Measurements from ENCODE around the gene CHI3L1.
A peak's percentile ranks its signal among the peaks of the same experiment; 100 is the strongest.

Gene CHI3L1

DNA sequence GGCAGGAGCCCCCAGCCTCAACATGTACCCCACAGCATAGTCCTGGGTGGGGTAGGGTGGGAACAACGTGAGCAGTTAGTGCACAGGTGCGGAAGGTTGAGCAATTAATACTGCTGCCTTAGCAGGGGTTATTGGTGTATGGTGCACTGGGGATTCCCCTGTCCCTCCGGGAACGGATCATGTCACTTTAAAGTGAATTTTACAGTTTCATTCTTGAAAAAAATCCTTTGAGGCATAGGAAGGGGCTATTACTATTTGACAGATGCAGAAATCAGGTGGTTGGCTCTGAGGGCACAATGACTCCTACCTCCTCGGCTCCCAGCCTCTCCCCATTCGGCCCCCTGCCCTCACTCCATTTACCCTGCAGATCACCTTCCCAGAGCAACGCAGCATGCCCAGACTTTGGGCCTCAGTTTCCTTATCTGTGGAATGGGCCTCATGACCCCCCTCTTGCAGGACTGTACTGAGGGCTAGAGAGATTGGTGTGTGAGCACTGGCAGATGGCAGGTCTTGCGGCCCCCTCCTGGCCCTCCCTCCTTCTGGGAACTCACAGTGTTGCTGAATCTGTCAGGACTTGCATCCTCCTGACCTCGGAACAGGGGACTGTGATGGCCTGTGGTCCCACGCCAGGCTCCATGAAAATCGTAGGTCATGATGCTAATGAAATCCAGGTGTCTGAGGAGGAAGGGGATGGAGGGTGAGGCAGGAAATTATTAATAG lies 5.7 kb downstream of the CHI3L1 start:
- peak in 1 of 2 experiments; percentile 20 for DNase-seq

DNA sequence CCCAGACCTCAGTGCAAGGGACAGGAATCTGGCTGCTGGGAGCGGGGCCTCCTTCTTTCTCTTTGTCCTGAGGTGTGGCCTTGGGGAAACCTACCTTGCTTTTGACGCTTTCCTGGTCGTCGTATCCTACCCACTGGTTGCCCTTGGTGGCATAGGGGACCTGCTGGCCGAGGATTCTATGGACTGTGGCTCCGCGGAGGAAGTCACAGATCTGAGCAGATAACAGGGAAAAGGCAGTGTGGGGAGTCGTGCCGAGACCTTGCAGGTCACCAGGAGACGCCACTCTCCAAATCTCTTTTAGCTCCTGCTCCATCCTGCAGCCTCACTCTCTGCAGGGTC lies 6.9 kb downstream of the CHI3L1 start:
- no peak for DNase-seq

DNA sequence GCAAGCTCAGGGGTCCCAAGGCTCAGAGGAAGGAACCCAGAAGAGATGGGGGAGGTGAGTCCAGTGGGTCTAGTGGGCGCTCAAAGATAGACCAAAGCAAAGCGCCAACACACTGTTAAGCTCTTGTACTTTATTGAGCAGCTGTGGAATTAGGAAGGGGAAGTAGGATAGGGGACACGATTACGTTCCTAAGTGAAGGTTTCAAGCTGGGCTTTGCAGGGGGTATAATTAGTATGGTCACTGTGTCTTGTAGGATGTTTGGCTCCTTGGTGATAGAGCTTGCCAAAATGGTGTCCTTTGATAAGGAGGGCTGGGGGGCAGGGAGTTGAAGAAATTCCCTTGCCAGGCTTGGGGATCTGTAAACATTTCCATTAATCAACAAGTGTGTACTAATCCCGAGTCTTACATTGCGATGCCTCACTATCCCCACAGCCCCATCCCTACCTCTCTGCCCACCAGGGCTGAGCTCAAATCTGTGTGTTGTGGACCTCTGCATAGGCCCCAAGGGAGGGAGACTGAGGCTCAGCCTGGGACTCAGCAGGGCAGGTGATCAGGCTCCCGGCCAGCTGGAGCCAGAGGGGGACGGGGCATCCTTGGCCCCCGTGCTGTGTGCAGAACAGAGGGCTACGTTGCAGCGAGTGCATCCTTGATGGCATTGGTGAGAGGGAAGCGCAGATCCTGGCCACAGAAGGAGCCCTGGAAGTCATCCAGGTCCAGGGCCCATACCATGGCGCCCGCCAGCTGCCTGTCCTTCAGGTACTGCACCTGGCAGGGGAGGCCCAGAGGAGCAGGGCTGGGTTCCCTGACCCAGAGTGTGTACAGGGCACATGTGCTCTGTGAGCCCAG lies 7.5 kb downstream of the CHI3L1 start:
- DNase-seq = no peak

DNA sequence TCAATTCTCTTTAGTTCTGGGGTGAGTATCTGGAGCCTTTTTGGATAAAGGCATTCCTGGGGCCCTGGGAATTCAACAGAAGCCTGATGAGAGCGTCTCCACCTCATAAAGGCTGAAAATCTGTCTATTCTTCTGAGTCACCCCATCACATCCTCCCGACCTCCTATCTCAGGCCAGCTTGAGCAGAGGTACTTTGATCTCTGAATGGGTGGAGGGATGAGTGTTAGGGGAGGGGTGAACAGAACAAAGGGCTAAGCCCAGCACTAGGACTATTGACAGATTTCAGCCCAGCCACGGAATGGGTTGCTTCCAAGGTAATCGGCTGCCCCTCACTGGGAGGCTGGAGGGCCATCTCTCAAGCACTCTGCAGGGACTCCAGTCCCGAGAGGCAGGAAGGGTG lies 8.4 kb downstream of the CHI3L1 start:
- peak in 1 of 2 experiments; percentile 45 for DNase-seq

DNA sequence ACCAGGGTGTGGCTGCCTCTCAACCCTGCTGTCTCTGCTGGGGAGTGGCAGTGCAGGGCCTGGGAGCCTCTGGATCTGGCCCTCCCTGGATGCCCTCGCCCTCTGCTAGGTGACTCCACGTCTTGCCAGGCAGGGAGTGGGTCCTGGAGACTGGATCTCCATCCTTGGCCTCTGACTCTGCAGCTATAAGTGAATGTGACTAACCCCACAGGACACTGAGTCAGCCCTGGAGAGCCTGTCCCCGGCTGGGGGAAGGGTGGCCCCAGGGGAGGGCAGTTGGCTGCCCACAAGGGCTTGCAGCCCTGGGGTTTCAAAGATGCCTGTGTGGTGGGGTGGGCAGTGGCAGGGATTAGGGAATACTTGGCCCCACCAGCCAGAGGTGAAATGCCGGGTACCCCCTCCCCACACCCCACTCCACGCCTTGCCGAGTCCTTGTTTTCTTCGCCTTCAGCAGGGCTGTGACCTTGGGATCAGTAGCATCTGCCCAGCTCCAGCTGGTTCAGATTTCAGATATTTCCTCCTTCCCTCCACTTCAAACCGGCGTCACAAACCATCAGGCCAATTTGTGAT lies 8.9 kb downstream of the CHI3L1 start:
- peak; percentile 2 to 45 for DNase-seq

DNA sequence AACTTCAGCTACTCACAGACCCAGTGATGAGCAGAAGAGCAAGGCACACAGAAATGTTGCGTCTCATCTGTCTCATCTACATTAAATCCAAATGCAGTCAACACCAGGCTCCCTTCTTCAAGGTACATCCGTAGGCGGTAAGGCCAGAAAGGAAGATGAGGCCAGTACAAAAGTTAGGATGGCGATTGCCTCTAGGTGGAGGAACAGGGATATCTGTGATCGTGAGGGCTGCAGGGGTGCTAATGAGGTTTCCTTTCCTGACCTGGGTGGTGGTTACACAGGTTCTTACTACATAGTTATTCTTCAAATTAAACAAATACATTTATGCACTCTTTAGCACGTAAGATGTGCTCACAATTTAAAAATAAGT lies 9.5 kb downstream of the CHI3L1 start:
- no peak for DNase-seq

DNA sequence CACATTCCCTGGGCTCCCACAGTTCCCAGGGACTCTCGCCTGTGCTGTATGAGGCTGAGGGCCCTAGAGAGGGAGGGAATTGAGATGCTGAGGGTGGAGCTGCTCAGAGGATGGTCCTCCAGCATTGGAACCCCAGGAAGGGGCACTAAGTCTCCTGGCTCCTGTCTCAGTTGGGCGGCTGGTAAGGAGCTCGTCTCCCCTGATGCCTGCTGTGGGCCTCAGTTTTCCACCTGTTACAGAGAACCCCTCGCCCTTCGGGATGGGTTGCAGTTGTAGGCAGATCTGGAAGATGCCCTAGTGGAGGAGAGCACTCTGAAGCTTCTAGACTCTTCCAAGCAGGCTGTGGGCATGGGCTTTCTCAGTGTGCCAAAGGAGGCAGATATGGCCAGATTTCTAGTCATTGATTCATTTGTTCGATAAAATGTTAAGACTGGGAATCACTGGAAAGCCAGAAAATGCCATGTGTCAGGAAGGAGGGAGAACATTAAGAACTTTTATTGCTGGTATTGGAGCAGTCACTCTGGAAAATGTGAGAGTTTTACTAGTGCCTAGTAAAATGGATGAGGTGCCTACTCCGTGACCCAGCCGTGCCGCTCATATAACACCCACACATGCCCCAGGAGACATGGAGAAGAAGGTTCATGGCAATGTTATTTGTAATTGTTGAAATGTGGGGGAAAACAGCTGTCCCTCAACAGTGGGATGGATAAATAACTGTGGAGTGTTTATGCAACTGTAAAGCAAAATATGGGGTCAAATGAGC lies 10.1 kb downstream of the CHI3L1 start:
- DNase-seq = no peak

DNA sequence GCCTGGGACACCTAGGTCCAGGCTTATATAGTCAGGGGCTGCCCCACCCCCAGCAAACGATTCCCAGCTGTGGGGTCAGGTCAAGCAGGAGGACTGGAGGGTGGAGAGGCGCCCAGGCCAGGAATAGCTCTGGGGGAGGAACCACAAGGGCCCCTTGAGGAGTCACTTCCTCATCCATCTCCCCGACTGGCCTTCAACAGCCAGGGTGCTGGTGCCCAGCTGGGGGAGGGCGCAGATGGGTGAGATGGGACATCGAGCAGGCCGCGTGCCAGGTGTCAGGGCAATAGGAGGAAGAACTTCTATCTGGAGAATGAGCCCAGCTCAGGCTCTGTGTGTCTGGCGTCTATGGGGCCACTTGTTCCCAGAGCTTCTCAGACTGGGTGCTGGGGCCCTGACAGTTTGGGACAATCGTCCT lies 10.7 kb downstream of the CHI3L1 start:
- DNase-seq = no peak

DNA sequence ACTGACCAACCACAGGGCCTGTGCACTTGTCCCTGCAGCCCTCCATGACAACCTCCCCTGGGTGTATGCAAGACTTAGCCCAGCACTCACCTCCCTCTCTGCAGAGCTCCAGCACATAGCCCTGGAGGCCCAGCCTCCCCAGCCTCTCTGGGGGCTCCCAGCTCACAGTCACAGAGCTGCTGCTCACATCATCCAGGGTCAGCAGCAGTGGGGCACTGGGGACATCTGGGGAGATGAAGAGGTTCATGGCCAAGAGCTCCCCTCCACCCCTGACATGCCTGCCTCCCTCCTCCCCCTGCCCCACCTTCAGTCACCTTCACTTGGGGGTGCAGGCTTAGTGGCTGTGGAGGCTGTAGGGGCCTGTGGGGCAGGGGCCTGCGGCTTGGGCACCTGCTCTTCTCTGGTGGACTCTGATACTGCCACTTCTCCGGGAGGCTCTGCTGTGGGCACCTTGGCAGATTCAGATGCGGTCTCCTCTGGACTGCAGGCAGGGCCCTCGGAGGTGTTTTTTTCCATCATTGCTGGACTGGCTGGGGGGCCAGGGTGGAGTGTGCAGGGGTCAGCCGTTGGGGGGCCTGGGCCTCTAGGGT lies 11.2 kb downstream of the CHI3L1 start, which contains the start of gene MYBPH:
Gene MYBPH (minus strand): TSS at position 590 of the 590 bp plus-strand sequence. CDS start 71 bp downstream, at position 519.
- DNase-seq = no peak

DNA sequence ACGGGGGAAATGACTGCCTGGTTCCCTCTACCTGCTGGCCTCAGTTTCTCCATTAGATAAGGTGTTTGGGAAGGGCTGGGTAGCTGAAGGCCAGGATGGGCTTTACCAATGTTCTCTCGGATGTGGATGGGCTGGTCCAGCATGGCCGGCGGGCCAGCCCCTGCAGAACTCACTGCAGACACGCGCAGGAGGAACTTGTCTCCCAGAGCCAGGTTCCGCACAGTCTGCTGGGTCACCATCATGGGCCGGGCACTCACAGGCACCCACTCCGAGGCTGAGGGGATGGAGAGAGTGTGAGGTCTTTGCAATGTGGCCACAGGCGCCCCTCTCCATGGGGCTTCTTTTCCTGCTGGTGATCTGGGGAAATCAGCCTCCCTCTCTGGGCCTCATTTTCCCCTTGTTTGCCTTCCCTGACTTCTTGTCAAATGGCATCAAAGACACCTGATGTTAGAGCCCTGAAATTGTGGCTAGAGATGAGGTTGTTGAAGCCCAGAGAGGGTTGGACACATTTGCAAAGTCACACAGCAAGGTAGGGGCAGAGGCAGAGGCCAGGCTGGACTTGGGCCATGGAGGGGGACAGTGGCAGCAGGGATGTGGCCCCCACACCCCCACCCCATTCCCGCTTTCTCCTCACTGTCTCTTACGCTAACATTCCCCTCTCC lies 12.0 kb downstream of the CHI3L1 start:
- no peak for DNase-seq

DNA sequence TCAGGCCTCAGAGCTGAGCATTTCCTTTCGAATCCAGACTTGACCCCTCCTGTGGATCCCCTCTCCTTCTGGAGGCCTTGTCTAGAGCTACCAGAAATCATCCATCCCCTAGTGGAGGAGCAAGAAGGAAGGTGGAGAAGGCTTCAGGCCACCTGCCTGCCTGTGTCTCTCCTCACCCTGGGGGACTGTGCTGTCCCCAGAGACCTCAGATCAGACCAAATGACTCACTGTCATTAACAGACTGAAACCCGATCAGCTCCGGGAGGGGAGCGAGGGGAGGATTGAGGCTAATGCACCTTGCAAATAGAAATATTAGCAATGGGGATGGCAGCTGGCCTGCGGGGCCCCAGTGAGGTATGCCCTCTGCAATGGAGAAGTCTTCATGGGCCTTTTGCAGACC lies 12.9 kb downstream of the CHI3L1 start:
- peak; percentile 86 to 97 for DNase-seq

DNA sequence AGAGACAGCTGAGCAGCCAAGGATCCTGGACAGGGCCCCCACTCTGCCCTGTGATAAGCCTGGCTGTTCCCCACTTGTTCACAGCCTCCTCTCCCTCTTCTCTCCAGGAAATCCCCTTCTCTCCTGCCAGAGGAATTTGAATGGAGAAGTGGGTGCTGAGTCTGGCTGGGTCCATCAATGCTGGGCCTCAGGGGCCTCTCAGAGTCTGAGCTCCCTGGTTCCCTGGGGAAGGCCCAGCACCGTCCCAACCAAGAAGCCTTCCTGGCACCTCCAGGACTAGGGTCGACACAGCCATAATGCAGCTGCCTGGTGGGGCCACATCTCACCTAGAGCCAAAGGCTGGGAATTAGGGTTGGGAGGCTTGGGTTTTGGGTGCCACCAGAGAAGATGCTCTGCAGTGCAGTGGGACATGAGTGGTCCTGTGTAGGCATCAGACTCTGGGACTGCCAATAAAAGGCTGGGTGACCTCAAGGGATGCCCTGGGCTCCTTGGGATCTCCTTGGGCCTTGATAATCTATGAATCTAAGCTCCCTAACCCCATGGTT lies 13.4 kb downstream of the CHI3L1 start:
- no peak for DNase-seq

DNA sequence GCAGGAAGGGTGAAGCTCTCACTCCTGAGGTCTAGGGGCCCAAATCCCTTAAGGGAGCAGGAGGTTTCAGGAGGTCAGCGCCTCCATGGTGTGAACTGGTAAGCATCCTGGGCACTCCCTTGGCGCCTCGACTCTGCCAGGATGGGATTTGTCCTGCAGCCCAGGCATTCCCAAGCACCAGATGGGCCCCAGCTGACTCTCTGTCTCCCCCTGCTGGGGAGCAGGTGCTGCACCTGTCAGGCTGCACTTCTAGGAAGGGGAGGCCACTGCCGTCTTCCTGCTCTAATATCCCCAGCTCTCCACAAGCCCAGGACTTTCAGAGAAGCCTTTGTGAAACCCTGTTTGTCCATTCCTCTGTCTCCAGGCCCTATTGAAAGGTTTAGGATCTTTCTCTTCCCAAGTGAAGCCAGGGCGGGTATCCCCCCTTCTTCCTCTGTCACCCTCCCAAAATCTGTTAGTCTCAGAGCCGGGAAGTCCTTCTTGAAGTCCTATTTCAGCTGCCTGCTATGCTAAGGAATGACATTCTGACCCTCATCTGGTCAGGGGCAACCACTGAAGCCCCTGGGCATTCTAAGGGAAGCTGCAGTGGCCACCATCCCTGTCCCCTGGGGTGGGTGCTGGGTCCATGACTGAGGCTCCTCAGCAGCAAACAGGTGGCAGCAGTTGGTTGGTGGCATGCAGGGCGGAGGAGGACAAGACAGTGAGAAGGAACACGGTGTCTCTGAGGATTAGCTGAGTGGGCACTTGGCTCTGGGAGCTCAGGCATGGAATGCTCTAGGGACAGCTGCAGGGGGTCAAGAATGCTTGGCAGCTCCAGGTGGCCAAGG lies 14.1 kb downstream of the CHI3L1 start:
- peak; percentile 51 to 74 for DNase-seq

DNA sequence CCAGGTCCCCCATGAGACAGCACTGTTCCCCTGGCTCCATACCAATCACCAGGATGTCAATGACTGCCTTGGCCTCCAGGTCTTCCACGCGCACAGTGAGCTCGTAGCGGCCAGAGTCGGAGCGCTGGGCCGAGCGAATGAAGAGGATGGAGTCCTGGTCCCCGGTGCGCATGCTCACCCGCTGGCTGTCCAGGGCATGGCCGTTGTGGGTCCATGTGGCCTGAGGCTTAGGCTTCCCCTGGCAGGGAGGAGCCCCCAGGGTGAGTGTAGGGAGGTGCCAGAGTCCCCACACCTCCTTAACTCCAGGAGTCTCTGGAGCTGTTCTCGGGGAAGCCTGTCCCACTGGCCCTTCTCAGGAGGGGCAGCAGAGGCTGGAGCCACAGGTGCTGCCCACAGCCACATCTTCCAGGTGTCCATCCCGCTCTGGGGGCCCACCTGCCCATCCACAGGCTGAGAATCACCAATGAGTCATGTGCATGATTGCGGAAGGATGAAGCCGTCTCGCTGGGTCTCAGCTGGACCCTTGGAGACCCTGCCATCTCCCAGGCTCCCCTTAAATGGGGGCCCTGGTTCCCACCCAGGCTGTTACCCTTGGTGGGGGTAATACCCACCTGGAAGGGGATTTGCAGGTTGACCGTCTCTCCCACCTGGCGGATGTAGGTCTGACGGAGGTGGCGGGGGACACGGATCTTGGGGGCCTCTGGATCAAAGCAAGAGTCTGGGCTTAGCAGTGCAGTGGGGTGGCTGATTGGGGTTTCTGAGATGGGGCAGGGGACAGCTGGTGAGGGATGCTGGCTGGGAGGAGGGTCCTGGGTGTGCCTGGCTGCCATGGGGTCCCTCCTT lies 14.9 kb downstream of the CHI3L1 start:
- no peak for DNase-seq

DNA sequence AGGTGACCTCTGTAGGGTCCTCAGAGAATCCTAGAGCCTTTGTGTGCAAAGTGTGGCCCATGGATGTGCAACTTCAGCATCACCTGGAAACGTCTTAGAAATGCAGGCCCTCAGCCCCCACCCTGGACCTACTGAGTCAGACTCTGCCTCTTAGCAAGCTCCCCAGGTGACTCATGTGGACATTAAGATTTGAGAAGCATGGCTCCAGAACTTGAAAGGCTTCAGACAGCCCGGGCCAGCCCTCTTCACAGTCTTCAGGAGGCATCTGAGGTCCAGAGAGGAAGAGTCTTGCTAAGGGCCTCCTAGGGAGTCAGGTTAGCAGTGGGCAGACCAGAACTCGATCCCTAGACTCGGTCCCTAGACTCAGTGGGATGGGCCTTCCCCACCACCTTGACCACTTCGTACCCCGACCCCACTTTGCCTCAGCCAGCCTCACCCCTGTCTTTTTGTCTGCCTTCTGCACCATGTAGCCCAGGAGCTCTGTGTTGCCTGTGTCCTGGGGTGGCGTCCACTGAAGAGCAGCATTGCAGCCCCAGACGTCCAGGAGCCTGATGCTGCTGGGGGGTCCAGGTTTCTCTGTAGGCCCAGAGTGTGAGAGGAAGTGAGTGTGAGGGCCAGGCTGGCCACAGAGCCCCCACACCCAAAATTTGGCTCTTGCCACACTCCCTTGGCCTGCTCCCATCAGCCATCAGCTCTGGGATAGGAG lies 15.7 kb downstream of the CHI3L1 start:
- no peak for DNase-seq

DNA sequence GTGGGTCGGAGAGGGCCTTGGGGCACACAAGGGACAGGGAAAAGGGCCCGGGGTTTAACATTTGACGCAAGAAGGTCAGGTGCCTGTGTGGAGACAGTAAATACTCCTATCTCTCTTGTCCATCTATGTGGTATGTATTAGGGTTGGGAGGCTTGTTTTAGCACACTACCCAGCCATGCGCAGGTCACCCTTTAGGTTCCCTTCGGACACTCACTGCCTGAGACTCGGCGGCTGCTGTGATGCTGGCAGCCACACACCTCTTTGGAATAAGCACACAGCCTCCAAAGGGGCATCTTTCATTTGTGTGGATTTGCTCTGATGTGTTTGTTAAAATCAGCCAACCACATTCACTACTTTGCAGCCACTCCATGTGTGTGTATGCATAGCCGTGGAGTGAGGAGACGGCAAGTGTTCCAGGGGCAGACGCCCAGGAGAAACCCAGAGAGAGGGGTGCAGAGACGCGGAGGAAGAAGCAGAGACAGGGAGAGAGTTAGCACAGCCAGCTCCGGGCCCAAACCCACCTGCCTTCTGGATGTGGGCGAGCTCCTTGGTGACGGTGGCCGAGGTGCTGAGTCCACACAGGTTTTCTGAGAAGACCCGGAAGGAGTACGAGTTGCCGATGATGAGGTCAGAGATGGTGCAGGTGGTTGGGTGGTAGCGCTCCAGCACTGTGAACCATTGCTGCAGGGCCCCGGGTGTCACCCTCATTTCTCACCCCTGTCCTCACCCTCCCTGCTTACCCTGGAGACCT lies 16.6 kb downstream of the CHI3L1 start:
- DNase-seq = no peak

DNA sequence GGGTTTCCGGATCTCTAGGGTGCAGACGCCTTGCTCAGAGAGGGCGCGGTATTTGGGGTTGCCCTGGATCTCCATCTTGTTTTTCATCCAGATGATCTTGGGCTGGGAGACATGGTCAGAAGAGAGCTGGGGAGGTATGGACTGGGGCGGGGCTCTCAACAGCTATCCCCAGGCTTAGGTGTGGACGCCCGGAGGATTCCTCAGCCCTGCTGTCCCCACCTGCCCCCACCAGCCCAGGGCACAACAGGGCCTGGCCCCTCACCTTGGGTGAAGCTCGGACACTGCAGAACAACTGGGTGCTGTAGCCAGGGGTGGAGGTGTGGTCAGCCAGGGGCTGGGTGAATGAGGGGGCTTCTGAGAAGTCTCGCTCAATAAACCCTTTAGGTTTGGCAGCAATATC lies 17.5 kb downstream of the CHI3L1 start:
- no peak for DNase-seq

DNA sequence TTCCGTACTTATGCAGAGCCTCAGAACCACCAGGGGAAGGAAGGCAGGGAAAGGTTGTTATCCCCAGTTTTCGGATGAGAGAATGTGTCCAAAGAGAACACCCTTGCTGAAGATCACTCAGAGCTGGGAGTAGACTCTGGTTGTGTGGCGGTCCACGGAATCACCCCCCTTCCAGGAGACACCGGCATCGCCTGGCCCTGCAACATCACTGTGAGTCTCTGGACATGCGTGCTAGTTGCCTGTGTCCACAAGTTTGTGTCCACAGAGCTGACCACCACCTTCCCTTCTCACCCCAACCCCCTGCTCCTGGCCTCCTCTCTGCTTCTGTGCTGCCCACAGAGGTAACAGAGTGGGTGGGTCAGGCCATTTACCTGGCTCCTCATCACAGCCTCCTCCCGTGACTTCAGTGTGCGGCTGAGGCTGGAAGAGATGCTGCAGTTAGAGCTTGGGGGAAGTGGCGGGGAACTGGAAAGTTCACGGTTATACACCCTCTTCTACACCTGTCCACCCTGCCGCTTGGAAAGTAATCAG lies 18.2 kb downstream of the CHI3L1 start:
- DNase-seq = no peak

DNA sequence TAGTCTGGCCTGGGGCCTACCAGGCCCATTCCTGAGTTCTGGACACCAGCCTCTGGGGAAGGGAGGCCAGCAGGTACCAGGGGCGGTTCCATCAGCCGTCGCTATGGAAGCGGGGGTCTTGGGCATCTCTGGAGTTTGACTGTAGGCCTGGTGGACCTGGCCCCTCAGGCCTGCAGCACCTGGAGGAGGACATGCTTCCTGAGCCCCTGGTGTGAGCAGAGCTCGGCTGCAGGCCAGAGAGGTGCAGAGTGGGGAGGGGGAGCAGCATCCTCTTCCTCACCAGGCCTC lies 18.6 kb downstream of the CHI3L1 start:
- no peak for DNase-seq

Data from NCI-H524 (cell line).